ENCODE data around the gene RGS3.
"Not testable (repeated sequence)": the region's sequence is repeated elsewhere in the genome, so short reads cannot be mapped to it uniquely, and the experiment has no call there.

The RGS3 gene

GRCh38 chr9:113463418-113464285 is at the start of gene RGS3:
Gene RGS3 (plus strand): TSS chr9:113463727. CDS start chr9:113463803, 76 bp downstream.
- peak; percentile 42 for DNase-seq

DNA sequence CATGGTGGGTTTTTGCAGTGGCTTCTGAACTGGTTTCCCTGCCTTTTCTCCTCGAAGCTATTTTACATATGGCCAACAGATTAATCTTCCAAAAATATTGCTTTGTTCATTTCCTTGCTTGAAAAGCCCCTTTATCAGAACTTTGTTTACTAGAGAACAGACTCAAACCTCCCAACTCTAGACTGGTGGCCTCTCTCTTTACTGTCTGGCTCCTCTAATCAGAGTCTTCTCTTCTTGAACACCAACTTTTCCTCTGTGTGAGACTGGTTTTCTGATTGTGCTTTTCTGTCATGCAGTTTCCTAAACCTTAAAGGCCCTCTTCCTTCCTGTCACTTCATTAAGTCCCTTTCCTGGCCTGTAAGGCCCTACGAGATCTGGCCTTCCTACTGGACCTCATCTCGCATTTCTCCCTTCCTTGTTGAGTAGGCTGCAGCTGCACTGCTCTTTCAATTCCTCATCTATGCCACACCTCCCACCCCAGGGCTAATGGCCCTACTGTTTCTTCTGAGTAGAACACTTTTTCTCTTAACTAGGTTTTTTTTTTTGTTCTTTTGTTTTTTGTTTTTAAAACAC is 47.3 kb upstream of the RGS3 start:
- no peak for DNase-seq

DNA sequence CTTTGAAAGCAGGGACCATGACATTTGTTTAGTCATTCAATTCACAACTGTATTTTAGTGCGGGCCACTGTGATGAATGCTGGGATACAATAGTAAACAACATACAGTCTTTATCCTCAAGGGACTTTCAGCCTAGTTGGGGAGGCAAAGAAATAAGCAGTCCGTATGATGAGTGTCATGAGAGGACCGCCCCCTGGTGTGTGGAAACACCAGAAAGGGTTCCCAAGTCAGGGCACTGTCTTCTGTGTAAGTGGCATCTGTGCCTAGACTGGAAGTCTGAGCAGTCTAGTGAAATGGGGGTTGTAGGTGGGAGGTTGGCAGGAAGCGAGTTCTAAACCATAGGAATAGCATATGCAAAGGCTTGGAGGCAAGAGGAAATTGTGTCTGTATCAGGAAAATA is 46.2 kb upstream of the RGS3 start:
- no peak for DNase-seq

DNA sequence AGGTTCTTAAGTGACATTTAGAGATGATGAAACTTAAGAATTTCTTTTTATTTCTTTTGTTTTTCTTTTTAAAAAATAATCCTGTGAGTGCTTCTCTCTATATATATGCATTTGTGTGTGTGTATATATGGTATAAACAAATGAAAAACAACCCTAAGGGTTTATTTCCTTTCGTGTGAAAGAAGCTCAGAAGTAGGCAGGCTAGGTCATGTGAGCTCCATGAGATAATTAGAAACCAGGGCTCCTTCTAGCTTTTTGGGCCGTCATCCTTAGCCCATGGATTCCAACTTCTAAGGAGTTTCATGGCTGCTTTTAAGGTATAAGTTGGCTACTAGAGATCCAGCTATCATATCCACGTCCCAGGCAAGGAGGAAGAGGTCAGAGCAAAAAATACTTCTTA is 41.8 kb upstream of the RGS3 start:
- no peak for DNase-seq

DNA sequence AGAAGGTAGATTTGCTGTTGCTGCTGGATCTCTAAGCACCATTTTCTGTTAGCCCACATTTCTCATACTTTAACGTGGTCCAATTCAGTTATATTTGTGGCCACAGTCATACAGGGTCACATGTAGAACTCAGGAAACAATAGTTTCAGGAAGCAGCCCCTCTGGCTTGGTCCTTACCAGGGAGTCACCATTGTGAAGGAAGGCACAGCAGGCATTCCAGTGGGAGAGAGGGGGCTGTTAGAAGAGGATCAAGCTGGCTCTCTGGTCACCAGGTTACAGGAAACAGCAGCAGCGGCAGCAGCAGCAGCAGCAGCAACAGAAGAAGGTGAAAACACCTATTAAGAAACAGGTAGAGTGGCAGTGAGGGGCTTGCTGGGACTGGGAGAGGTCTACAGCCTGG is 38.5 kb upstream of the RGS3 start:
- no peak for DNase-seq

DNA sequence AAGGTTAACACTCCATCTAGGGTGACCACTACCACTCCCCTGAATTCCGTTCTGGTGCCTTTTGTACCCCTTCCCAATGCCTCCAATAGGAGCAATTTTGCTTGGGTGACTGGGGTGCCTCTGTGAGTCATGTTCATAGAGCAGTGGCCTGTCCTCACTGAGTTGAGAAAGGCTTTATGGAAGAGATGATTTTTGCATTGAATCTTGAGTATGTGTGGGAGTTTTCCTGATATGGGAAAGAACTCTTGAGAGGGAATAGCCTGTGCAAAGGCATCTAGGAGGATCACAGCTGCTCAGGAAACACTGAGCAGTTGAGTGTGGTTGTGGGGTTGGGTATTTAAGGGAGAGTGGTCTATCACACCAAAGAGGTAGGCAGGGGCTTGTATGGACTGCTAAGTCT is 36.8 kb upstream of the RGS3 start:
- DNase-seq = no peak

GRCh38 chr9:113427629-113428028 is 35.9 kb upstream of the RGS3 start:
- DNase-seq = no peak

GRCh38 chr9:113428062-113428615 is 35.4 kb upstream of the RGS3 start:
- DNase-seq = no peak

DNA sequence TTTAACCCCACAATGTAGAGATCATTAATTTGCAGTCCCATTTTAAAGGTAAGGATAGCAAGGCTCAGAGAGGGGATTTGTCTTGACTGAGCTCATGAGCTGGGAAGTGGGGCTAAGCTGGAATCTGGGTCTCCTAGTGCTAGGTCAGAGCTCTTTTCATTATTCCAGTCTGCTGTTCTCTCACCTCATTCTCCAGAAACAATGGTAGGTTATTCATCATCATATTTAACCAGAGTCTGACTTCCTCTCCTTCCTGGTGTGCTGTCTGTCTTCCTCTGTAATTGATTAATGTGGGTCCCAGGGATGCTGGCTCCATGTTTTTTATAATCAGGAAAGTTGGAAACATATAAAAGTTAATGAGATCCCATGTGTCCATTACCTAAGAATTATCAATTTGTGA is 32.3 kb upstream of the RGS3 start:
- DNase-seq = no peak

DNA sequence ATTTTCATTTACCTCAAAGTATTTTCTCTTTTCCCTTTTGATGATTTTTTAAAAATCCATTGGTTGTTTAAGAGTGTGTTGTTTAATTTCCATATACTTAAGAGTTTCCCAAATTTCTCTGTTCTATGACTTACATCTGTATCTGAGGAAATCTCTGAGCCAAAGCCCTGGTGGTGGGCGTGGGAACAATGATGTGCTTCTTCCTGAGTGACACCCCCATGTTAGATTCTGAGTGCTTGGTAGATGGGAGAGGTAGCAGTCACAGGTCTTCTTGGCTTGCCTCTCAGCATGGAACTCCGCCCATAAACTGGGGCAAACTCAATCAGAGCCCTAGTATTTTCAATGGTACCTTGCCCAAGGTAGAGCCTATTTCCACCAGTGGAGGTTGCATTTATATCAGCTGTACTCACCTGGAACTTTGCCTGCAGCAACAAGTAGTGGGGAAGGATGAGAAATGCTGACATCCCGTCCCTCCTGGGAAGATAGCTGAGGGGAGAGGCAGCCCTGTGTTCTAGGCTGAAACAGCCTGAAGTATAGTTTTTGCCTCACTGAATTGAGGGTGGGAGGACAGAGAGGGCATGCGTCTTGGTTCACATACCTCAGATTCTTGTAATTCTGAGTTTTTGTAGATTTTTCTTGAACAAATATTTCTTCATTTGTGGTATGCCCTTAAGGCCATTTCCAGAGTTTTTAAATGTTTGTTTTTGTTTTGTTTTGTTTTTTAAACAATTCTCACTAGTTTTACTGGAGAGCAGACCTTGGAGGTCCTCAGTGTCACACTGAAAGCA is 26.6 kb upstream of the RGS3 start:
- no peak for DNase-seq

DNA sequence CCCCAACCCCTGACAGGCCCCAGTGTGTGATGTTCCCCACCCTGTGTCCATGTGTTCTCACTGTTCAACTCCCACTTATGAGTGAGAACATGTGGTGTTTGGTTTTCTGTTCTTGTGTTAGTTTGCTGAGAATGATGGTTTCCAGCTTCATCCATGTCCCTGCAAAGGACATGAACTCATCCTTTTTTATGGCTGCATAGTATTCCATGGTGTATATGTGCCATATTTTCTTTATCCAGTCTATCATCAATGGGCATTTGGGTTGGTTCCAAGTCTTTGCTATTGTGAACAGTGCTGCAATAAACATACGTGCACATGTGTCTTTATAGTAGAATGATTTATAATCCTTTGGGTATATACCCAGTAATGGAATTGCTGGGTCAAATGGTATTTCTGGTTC is 25.8 kb upstream of the RGS3 start:
- not testable (repeated sequence) for DNase-seq

DNA sequence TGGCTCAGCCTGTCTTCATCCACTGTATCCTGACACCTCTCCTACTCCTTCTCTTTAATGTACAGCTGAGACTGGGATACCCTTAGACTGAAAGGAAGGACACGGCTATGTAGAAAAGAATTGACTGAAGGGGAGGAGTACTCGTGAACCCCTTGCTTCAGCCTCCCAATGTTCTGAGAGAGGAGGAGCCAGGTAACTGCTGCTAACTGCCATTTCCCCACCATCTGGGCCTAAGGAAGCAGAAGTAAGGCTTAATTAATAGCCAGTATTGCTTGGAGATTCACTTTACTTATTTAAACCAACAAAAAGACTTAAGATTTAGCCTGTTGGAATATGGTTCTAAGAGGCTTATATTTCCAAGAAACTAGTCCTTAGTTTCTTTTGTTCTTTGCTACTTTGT is 18.8 kb upstream of the RGS3 start:
- DNase-seq = no peak

DNA sequence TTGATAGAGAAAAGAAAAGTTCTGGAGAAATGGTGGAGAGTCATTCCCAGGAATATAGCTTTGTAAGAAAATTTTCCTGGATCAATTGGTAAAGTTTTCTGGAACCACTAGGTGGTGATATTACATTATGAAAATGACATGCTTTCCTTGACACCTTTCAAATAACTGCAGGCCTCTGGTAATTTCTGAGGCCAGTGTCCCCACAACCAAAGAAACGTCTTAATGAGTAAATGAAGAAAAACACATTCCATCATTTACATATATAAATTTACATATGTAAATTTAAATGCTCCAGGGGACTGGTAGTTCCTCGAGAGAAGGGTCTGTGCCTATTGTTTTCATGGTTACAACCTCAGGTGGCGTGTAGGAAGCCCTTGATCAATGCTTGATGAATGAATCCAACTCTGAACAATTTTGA is 17.2 kb upstream of the RGS3 start:
- no peak for DNase-seq

DNA sequence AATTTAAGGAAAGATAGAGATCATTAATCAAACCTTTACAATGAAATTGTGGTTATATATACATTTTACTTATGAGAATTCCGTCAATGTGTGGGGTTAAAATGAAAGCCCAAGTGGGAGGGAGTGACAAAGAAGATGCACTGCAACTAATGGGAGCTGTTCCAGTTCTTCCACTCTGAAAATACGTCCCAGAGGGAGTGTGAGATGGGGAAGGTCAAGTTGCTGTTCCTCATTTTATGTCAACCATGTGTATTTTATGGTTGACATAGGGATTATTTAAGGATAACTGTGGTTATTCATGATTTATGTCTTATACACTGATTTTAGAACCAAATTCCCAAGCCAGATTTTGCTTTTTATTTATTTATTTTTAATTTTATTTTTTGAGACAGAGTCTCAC is 14.2 kb upstream of the RGS3 start:
- DNase-seq = no peak

DNA sequence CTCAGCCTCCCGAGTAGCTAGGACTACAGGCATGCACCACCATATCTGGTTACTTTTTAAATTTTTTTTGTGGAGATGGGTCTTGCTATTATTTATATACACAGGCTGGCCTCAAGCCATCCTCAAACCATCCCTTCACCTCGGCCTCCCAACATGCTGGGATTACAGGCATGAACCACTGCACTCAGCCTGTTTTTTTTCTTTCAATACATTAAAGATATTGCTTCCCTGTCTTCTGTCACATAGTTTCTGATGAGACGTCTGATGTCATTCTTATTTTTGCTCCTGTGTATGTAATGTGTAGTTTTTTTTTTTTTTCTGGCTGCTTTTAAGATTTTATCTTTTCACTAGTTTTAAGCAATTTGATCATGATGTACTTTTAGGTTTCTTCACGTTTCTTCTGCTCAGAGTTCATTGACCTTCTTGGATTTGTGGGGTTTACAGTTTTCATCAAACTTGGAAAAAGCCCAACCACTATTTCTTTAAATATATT is 11.4 kb upstream of the RGS3 start:
- DNase-seq = no peak

GRCh38 chr9:113454914-113455761 is 8.4 kb upstream of the RGS3 start:
- no peak for DNase-seq

DNA sequence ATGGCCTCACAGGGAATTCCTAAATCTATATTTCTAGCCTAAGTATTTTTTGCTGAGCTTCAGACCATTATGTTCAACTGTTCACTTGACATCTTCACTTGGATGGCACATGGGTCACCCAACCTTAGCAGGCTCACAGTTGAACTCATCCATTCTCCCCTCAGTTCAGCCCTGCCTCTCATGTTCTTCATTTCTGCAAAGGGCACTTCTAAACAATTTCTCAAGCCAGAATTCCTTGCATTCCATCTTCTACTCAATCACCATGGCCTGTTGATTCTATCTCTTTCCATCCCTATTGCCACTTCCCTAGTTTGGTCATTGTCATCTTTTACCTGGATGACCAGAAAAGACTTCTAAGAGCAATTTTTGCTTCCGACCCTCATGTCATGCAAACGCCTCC is 7.3 kb upstream of the RGS3 start:
- DNase-seq = no peak

- no peak for DNase-seq
These were observed 2.2 kb upstream of the RGS3 start for GRCh38 chr9:113461285-113461684.

DNA sequence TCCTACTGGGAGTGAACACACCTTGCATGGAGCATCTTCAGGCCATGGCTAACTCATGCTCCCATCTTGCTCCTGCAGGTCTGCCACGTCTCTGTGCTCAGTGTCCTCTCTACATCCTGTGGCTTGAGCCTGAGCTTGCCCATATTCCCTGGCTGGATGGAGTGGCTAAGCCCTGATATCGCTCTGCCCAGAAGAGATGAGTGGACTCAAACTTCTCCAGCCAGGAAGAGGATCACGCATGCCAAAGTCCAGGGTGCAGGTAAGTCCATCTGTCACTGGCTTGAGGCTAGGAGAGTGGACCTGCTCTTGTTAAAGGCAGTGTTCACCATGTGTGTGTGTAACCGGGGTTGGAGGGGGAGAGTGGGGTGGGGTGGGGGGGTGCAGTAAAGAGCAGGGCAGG is 1.6 kb upstream of the RGS3 start:
- no peak for DNase-seq

GRCh38 chr9:113462781-113463286 is 693 bp upstream of the RGS3 start:
- DNase-seq = no peak

DNA sequence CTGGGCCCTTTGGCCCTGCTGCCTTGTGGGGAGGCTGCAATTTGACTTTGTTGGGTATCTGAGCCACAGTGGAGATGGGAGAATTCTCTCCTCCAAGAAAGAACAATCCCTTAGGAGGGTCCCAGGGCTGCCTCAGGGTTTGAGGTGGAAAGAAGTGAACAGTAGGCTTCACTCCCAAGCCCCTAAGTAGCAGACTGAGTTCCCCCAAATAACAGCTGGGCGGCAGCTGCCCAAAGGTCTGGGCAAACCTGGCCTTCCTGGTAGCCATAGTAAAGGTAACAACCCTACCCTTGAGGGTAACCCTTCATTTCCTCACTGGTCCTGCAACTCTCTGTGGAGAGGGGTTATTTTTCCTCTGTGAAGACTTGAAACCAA is 746 bp downstream of the RGS3 start:
- DNase-seq = no peak

DNA sequence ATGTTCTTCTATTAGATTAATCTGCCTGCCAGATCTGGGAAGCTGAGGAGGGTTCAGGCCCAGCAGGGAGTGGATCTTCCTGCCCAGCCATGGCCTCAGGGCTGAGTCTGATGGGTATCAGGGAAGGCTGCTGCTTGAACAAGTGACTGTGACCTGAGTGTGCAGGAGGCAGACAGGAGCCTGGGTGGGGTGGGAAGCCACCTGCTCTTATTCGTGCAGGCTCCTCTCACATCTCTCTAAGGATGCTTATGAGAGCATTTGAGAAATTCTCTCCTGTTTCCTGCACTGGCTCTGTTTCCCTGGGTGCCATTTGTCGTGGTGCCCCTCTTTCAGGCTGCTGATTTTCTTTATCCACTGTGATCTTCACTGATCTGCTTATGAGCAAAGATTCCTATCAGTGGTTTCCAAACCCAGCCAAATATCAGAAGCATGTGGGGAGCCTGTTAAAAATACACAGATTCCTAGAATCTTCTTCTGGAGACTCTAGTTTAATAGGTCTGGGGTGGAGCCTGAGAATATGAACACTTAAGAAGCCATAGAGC is 2.1 kb downstream of the RGS3 start:
- DNase-seq = no peak

Measured in NCI-H524 treated with DMSO at 0.1 percent for 48 hours (cell line).